HG03196 (cell line): ENCODE results near the gene KCTD14.
A peak's percentile ranks its signal among the peaks of the same experiment; 100 is the strongest.
"Not testable (repeated sequence)": the region's sequence is repeated elsewhere in the genome, so short reads cannot be mapped to it uniquely, and the experiment has no call there.

Experiments
- ATAC-seq: cut with Tn5 transposase; IDR thresholded peaks from one replicate; pipeline ENCODE4 v1.9.1; 2021; ENCODE audit not compliant: unreplicated experiment

KCTD14 gene

DNA sequence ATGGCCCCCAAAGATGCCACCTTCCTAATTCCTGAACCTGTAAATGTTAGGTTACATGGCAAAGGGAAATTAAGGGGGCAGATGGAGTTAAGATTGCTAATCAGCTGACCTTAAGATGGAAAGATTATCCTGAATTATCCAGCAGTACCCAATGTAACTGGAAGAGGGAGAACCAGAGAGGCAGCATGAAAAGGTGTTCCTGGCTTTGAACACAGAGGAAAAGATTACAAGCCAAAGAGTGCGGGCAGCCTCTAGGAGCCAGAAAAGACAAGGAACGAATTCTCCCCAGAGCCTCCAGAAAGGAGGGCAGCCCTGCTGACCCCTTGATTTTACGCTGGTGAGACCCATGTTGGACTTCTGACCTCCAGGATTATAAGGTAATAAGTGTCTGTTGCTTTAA is 25.5 kb upstream of the KCTD14 start:
- ATAC-seq, result no peak

DNA sequence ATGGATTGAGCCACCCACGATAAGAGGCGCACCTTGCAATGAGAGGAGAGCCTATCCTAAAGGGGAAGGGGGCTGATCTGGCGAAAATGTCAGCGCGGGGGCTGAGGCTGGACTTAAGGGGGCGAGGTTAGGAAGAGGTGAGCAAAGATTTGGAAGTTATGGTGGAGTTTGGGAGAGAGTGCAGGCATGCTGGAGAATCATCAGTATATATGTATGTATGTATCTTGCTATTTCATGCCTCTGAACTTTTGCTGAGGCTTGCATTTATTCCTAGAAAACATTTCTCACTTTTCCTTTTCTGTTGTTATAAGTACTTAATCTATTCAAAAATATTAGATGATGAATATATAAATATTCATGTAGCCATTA is 23.4 kb upstream of the KCTD14 start:
- no peak for ATAC-seq

DNA sequence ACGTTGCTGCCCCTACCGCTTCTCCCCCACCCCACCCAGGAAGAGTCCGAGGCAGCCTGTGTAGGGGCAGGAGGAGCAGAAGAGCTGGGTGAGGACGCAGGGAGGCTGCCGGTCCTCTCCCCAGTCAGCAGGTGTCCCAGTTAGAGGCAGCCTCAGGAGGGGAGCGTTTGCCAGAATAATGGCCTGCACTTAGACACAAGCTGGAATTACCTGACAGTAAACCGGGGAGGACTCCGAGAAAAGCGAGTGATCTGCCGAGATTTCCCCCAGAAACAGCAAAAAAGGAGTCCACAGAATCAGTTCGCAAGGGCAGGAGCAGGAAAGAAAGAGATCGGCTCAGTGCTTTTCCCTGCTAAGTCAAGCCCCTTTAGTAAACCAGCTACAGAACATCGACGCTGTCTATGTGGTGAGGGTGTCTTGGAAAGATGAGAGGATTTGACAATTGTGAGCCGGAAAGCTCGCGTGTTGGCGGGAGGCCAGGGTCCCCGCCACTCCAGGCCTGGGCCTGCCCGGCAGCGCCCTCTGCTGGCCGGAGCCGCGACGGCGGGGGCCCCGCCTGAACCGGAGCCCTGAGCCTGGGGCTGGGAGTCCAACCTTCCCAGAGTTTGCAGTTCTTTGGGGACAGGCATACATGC is 22.9 kb upstream of the KCTD14 start:
- no peak for ATAC-seq

GRCh38 chr11:78044706-78045105 is 21.6 kb upstream of the KCTD14 start:
- ATAC-seq, result no peak

- no peak for ATAC-seq
Measured at GRCh38 chr11:78041843-78042440, 18.9 kb upstream of the KCTD14 start.

DNA sequence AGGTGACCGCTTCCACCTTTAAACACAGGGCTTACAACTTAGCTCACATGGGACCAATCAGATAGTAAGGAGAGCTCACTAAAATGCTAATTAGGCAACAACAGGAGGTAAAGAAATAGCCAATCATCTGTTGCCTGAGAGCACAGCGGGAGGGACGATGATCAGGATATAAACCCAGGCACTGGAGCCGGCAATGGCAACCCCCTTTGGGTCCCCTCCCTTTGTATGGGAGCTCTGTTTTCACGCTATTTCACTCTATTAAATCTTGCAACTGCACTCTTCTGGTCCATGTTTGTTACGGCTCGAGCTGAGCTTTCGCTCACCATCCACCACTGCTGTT is 18.3 kb upstream of the KCTD14 start:
- not testable (repeated sequence) for ATAC-seq

DNA sequence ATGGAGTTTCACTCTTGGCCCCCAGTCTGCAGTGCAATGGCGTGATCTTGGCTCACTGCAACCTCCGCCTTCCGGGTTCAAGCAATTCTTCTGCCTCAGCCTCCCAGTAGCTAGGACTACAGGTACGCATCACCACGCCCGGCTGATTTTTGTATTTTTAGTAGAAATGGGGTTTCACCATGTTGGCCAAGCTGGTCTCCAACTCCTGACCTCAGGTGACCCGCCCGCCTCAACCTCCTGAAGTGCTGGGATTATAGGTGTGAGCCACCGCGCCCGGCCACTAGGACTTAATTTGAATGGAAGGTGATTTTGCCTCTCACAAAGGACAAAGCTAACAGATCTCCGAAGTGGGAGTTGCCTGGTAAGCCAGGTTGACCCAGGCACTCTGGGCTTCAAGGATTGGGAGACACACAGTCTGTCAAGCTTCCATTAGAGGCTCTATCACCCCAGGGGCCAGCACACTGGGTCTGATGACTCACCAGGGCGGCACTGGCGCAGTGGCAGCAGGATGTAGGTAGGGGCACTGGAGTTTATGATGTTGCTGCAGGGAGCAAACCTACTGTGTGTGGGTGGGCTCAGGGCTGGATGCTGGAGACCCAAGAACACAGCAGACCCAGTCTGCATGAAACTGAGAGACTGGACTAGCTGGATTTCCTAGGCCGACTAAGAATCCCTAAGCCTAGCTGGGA is 17.8 kb upstream of the KCTD14 start:
- ATAC-seq, result no peak

- peak; percentile 66 for ATAC-seq
Measured at GRCh38 chr11:78039919-78040671, 17.0 kb upstream of the KCTD14 start.

DNA sequence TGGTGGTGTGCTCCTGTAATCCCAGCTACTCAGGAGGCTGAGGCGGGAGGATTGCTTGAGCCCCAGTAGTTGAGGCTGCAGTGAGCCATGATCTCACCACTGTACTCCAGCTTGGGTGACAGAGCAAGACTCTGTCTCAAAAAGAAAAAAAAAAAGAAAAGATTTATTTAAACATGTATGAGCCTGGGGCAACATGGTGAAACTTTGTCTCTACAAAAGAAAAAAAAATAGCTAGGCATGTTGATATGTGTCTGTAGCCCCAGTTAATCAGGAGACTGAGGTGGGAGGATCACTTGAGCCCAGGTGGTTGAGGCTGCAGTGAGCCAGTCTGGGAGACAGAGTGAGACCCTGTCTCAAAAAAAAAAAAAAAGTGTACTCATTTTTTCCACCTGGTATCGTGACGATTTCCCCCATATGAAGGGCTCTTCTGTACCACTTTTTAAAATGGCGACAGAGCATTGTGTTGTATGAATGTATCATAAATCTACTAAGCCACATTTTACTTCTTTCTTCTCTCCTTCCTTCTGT is 16.4 kb upstream of the KCTD14 start:
- no peak for ATAC-seq

- no peak for ATAC-seq
Measured at GRCh38 chr11:78038697-78039313, 15.7 kb upstream of the KCTD14 start.

DNA sequence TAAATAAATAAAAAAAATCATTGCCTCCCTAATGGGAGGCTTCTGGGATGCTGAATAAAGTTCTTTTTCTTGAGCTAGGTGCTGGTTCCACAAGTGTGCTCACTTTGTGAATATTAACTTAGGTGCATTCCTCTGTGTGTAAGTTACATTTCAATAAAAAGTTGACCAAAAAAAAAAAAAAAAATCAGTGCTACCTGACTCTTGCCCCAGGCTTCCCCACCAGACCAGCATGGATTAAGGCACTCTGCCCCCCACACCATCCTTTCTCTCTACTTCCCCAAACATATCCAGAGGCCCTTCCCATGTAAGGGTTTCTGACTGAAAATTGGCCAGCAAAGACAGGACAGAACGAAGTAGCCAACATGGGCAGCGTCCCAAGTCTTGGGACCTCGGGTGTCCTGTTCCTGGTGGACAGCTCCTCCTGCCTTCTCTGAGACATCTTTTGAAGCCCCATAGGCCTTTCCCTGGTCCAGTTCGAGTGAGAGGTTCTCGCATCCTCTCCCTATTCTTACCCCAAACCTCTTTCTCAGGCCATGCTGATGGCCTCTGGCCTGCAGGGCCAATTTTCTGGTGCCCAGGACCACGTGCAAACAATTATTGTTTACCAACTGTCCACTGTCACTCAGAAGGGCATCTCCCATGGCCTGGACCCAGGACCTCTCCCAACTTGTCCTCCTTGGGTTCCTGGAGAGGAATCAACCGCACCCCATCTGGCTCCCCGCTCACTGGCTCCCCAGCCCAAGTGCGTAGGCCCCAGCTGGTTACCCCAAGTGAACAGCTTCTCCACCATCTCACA is 14.9 kb upstream of the KCTD14 start:
- ATAC-seq, result no peak

DNA sequence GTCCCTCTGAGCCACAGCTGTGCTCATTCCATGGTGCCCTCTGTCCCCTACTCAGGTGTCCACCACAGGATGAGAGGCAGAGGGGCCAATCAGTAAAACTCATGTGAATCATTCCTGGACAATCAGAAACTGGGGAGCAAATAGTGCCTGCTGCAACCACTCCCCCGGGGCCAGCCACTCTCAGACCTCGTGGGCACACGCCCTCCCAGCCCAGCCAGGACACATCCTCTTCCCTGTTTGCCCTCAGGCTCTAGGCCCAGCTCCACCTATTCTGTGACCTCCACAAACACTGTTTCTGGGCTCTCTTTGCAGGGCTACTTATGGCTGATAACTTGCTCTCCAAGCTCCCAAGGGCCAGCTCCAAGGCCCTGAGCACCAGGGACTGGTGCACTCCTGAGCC is 14.0 kb upstream of the KCTD14 start:
- ATAC-seq, result no peak

- ATAC-seq, result no peak
Measured at GRCh38 chr11:78036313-78036712, 13.2 kb upstream of the KCTD14 start.

DNA sequence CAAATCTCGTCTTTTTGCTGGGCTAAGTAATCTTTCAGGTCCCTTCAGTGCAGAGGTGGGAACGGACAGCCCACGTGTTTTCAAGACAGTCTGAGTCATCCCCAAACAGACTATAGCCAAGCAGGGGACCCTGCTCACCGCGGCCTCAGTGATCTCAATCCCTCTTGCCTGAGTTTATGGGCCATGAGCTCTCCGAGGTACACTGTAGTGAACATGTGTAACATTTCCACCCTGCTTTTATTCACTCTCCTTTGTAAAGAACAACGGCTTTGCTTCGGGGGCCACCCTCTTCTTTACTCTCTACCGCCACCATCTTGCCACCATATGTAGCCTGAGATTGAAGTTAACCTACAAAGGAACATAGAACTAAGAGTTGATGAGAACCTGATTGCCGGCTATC is 11.5 kb upstream of the KCTD14 start:
- no peak for ATAC-seq

DNA sequence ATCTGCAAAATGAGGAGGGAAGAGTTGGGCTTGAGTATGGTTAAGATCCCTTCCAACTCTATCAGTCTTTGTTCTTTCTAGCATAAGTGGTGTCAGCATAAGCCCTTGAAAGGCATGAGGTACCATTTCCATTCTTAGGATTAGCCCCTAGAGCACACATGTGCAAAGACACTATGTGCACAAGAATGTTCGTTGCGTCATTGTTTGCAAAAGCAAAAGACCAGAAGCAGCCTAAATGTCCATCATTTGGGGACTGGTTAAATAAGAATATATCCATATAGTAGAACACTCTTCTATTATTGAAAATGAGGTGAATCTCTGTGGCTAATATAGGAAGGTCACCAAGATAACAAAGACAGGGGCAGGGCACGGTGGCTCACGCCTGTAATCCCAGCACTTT is 10.0 kb upstream of the KCTD14 start:
- ATAC-seq, result no peak

GRCh38 chr11:78032090-78032489 is 9.0 kb upstream of the KCTD14 start:
- no peak for ATAC-seq

DNA sequence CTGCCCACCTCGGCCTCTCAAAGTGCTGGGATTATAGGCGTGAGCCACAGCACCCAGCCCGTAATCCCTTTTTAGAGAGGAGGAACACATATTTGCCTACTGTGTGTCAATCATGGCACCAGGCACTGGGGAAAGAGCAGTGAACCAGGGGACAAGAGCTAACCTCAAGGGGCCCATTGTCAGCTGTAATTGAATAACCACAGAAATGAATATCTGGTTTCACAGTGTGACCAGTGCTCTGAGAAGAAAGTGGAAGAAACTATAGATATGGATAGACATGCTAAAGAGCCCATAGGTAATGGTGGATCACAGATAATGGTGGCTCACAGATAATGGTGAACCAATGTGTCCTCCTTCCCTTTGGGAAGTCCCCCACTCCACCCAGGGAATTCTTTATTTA is 8.6 kb upstream of the KCTD14 start:
- ATAC-seq, result peak; percentile 78

- no peak for ATAC-seq
Measured at GRCh38 chr11:78030429-78031325, 7.6 kb upstream of the KCTD14 start.

- ATAC-seq, result not testable (repeated sequence)
Measured at GRCh38 chr11:78028423-78028822, 5.3 kb upstream of the KCTD14 start.
